DOHH2 (cell line): ENCODE measurements around the gene SGO1.

Source experiments
- H3F3A ChIP-seq: fragments of 200-600 bp; sonication (generic), shearing (Covaris generic); 2 replicates; pipeline ENCODE4 v1.6.0; 2016; ENCODE audit warnings: antibody characterized with exemption, mild to moderate bottlenecking; ENCODE audit not compliant: control insufficient read depth, insufficient read depth
- H3K27ac ChIP-seq: fragments of 200-600 bp; sonication (generic); 2 replicates; pipeline ENCODE4 v1.5.1; 2014; ENCODE audit warnings: low read depth, mild to moderate bottlenecking, low read length, moderate library complexity
- H3K27me3 ChIP-seq: fragments of 200-600 bp; sonication (generic); 2 replicates; pipeline ENCODE4 v1.6.1; 2014; ENCODE audit warnings: mild to moderate bottlenecking, low read length, mixed read lengths; ENCODE audit not compliant: control insufficient read depth
- H3K36me3 ChIP-seq: fragments of 200-600 bp; sonication (generic); 2 replicates; pipeline ENCODE4 v1.6.1; 2014; ENCODE audit warnings: mild to moderate bottlenecking, low read length, moderate library complexity, mixed read lengths; ENCODE audit not compliant: control insufficient read depth
- H3K4me1 ChIP-seq: fragments of 200-600 bp; sonication (generic); 2 replicates; pipeline ENCODE4 v1.6.1; 2014; ENCODE audit warnings: mild to moderate bottlenecking, low read length, mixed read lengths; ENCODE audit not compliant: control insufficient read depth
- H3K4me2 ChIP-seq: fragments of 200-600 bp; sonication (generic); 2 replicates; pipeline ENCODE4 v1.6.0; 2014; ENCODE audit warnings: mild to moderate bottlenecking, low read length, moderate library complexity
- H3K4me3 ChIP-seq: fragments of 200-600 bp; sonication (generic); 2 replicates; pipeline ENCODE4 v1.5.1; 2014; ENCODE audit warnings: mild to moderate bottlenecking, low read length, mixed read lengths
- H3K79me2 ChIP-seq: fragments of 200-600 bp; sonication (generic); 2 replicates; pipeline ENCODE4 v1.6.1; 2014; ENCODE audit warnings: mild to moderate bottlenecking, low read length, mixed read lengths; ENCODE audit not compliant: control insufficient read depth
- H3K9me2 ChIP-seq: fragments of 200-600 bp; sonication (generic); replicated peaks from 2 replicates; pipeline ENCODE4 v1.6.1; 2014; ENCODE audit warnings: mild to moderate bottlenecking, low read length, mixed read lengths; ENCODE audit not compliant: control insufficient read depth
- H3K9me3 ChIP-seq: fragments of 200-600 bp; sonication (generic); 2 replicates; pipeline ENCODE4 v1.6.1; 2014; ENCODE audit warnings: antibody characterized with exemption, low read length, mixed read lengths; ENCODE audit not compliant: control insufficient read depth, insufficient read depth
- H4K20me1 ChIP-seq: fragments of 200-600 bp; sonication (generic); 2 replicates; pipeline ENCODE4 v1.6.0; 2014; ENCODE audit warnings: low read depth, mild to moderate bottlenecking, antibody characterized with exemption, low read length, moderate library complexity; ENCODE audit not compliant: control insufficient read depth, insufficient read depth
- EZH2phosphoT487 ChIP-seq: fragments of 200-600 bp; sonication (generic); IDR thresholded peaks from 2 replicates; pipeline ENCODE4 v1.6.1; 2017; ENCODE audit warnings: borderline replicate concordance, mild to moderate bottlenecking, antibody characterized with exemption, low read length, moderate library complexity, mixed read lengths
- TF ChIP-seq, protein P1 (sequence below): fragments of 200-600 bp; sonication (generic); IDR thresholded peaks from one replicate; pipeline ENCODE4 v1.5.1; 2014; ENCODE audit warnings: antibody characterized with exemption, mild to moderate bottlenecking, low read depth, low read length; ENCODE audit not compliant: poor library complexity, severe bottlenecking

SGO1 gene

GRCh38 chr3:20154928-20155327 lies 31.1 kb downstream of the SGO1 start:
- H3K27me3 ChIP-seq = no peaks in the 10 kb centered on the region
- H3F3A ChIP-seq = no peaks in the 10 kb centered on the region
- peaks cover 3% of the 10 kb centered on the region for H3K4me1 ChIP-seq
- H3K9me3 ChIP-seq = no peaks in the 10 kb centered on the region
- no peak overlapping the region for H3K27ac ChIP-seq
- TF ChIP-seq, protein P1, sequence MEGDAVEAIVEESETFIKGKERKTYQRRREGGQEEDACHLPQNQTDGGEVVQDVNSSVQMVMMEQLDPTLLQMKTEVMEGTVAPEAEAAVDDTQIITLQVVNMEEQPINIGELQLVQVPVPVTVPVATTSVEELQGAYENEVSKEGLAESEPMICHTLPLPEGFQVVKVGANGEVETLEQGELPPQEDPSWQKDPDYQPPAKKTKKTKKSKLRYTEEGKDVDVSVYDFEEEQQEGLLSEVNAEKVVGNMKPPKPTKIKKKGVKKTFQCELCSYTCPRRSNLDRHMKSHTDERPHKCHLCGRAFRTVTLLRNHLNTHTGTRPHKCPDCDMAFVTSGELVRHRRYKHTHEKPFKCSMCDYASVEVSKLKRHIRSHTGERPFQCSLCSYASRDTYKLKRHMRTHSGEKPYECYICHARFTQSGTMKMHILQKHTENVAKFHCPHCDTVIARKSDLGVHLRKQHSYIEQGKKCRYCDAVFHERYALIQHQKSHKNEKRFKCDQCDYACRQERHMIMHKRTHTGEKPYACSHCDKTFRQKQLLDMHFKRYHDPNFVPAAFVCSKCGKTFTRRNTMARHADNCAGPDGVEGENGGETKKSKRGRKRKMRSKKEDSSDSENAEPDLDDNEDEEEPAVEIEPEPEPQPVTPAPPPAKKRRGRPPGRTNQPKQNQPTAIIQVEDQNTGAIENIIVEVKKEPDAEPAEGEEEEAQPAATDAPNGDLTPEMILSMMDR = no peak
- TF ChIP-seq EZH2phosphoT487 = no peak
- H3K4me3 ChIP-seq = no peak overlapping the region
- H3K4me2 ChIP-seq = no peak overlapping the region
- peaks cover 51% of the 10 kb centered on the region for H3K36me3 ChIP-seq
- no peaks in the 10 kb centered on the region for H3K79me2 ChIP-seq
- H4K20me1 ChIP-seq = no peaks in the 10 kb centered on the region
- H3K9me2 ChIP-seq = no peaks in the 10 kb centered on the region

GRCh38 chr3:20154078-20154477 lies 31.9 kb downstream of the SGO1 start:
- Histone ChIP-seq H3K4me3 (no peak overlapping the region), H3F3A (no peaks in the 10 kb centered on the region), H3K36me3 (peaks cover 44% of the 10 kb centered on the region), H3K27me3 (no peaks in the 10 kb centered on the region), H3K9me2 (no peaks in the 10 kb centered on the region), H3K4me1 (no peaks in the 10 kb centered on the region), H4K20me1 (no peaks in the 10 kb centered on the region), H3K79me2 (no peaks in the 10 kb centered on the region), H3K9me3 (no peaks in the 10 kb centered on the region), H3K4me2 (no peak overlapping the region), H3K27ac (no peak overlapping the region)
- TF ChIP-seq, protein P1 = no peak
- TF ChIP-seq EZH2phosphoT487 = no peak

DNA sequence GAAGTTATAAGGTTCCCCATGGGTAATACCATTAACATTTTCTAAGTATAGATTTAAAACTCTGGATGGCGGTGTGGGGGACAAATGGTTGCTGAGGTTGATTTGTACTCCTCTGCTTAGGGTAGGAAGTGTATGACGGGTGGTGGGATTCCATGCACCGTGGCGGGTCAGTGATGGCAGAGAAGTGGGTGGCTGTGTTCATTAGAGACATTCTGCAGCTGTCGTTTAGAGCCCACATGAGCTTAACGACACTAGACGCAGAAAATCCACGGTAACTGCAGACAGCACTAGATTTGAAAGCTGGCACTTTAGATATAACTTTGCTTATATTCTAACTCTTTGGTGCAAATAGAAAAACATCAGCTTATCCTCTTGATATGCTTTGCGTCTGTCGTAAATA lies 37.5 kb downstream of the SGO1 start:
- Histone ChIP-seq H4K20me1 (no peaks in the 10 kb centered on the region), H3K27me3 (no peaks in the 10 kb centered on the region), H3K27ac (no peak overlapping the region), H3F3A (no peaks in the 10 kb centered on the region), H3K36me3 (peaks cover 7% of the 10 kb centered on the region), H3K9me3 (no peaks in the 10 kb centered on the region), H3K4me2 (no peak overlapping the region), H3K9me2 (no peaks in the 10 kb centered on the region), H3K4me1 (no peaks in the 10 kb centered on the region), H3K4me3 (no peak overlapping the region), H3K79me2 (no peaks in the 10 kb centered on the region)
- TF ChIP-seq, protein P1 = no peak
- no peak for TF ChIP-seq EZH2phosphoT487

DNA sequence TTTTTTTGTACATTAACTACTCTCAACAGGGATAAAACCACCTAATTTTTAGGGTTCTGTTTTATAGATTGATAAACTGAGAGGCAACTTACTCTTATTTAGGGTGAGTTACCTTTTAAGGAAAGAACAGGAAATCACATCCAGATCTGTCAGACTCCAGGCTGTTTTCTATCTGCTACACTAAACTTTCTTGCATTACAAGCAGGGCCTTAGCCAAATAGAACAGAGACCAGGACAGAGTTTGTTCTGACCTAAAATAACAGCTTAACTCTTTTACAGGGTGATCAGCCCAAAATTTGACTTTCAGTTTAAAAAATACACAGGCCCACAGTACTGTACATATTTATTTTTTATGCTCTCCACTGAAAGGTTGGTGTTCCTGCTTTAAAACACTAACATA lies 38.6 kb downstream of the SGO1 start:
- Histone ChIP-seq H3K36me3 (0 out of 2 replicates have a peak, but pooled peaks cover 3% of the 10 kb centered on the region), H3K9me2 (no peaks in the 10 kb centered on the region), H3K27me3 (no peaks in the 10 kb centered on the region), H3K4me2 (no peak overlapping the region), H3K27ac (no peak overlapping the region), H3K79me2 (no peaks in the 10 kb centered on the region), H3K4me1 (no peaks in the 10 kb centered on the region), H3K4me3 (no peak overlapping the region), H3F3A (no peaks in the 10 kb centered on the region), H3K9me3 (no peaks in the 10 kb centered on the region), H4K20me1 (no peaks in the 10 kb centered on the region)
- TF ChIP-seq EZH2phosphoT487 = no peak
- TF ChIP-seq, protein P1 = no peak
